ENCODE measurements around the gene DENND5B.
A peak's percentile ranks its signal among the peaks of the same experiment; 100 is the strongest.
"Not testable (repeated sequence)": the region's sequence is repeated elsewhere in the genome, so short reads cannot be mapped to it uniquely, and the experiment has no call there.

DENND5B gene

DNA sequence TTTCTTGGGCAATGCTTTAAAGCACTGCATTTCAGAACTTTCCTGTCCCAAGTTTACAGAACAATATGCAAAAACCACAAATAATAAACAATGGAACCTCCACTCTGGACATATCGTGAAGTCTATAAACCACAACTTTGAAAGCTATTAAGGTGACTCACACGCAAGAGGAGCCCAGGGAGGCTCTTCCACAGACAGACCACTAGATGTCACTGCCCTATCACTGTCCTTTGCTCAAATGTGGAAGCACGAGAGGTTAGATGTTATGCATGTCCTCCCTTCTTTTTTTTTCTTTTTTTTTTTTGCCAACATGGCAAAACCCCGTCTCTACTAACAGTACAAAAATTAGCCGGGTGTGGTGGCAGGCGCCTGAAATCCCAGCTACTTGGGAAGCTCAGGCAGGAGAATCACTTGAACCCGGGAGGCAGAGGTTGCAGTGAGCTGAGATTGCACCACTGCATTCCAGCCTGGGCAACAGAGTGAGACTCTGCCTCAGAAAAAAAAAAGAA is 187.8 kb downstream of the DENND5B start:
- FAIRE-seq, result peak; percentile 98
- DNase-seq (ENCODE audit: insufficient read length, low spot score), result peak; percentile 52

- no peak for FAIRE-seq
- DNase-seq (ENCODE audit: insufficient read length, low spot score), result no peak
Measured at GRCh38 chr12:31393004-31393550, 197.9 kb downstream of the DENND5B start.

GRCh38 chr12:31390991-31391390 is 199.9 kb downstream of the DENND5B start:
- FAIRE-seq, result no peak
- no peak for DNase-seq (ENCODE audit: insufficient read length, low spot score)

DNA sequence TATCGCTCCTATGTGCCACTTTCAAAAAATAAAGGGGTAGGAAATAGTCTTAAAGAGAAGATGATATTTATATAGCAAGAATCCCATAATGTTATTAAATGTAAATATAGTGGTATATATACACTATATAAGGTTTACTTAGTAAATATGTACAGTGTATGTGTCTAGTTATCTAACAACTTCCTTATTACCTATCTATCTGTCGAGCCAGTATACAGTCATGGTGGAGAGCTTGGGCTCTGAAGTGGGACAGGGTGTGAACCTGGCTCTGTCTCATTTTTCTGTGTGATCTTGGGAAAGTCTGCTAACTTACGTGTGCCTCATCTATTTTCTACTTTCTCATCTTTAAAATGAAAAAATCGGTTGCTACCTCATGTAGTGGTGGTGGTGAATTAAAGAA is 202.2 kb downstream of the DENND5B start:
- no peak for FAIRE-seq
- DNase-seq (ENCODE audit: insufficient read length, low spot score), result no peak

- FAIRE-seq, result no peak
- no peak for DNase-seq (ENCODE audit: insufficient read length, low spot score)
Measured at GRCh38 chr12:31387466-31387865, 203.5 kb downstream of the DENND5B start.

GRCh38 chr12:31387011-31387410 is 203.9 kb downstream of the DENND5B start:
- FAIRE-seq, result no peak
- DNase-seq (ENCODE audit: insufficient read length, low spot score), result no peak

DNA sequence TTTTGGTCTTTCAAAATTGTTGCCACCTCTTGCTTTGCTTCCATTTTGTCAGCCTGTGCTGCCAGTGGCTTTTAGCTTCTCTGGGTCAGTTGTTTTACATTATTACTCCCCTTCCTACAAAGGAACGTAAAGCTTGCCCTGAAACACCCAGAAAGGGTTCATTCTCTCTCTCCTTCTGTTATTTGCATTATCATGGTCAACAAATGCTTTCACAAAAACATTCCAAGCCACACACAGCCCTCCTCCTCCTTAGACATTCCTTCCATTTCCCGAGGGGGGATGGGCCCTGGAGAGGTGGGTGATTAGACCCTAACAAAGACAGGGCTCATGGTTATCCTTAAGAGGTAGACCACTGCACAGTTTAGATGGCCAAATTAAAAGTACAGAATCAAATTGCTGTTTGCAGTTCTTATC is 204.6 kb downstream of the DENND5B start:
- DNase-seq (ENCODE audit: insufficient read length, low spot score) (no peak), FAIRE-seq (no peak)

DNA sequence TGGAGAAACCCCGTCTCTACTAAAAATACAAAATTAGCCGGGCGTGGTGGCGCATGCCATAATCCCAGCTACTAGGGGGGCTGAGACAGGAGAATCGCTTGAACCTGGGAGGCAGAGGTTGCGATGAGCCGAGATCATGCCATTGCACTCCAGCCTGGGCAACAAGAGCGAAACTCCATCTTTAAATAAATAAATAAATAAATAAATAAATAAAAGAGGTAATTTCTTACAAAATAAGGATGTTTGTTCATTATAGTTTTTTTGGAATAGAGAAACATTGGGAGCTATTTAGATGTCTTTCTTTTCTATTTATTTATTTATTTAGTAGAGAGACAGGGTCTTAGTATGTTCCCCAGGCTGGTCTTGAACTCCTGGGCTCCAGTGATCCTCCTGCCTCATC is 213.7 kb downstream of the DENND5B start:
- not testable (repeated sequence) for FAIRE-seq; DNase-seq (ENCODE audit: insufficient read length, low spot score)

DNA sequence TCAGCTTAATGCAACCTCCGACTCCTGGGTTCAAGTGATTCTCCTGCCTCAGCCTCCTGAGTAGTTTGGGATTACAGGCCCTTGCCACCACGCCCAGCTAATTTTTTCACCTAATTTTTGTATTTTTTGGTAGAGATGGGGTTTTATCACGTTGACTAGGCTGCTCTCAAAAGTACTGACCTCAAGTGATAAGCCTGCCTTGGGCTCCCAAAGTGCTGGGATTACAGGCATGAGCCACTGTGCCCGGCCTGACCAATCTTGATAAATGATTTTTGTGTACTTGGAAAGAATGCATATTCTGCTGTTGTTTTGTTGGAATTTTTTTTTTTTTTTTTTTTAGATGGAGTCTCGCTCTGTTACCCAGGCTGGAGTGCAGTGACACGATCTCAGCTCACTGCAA is 215.5 kb downstream of the DENND5B start:
- DNase-seq (ENCODE audit: insufficient read length, low spot score); FAIRE-seq: not testable (repeated sequence)

DNA sequence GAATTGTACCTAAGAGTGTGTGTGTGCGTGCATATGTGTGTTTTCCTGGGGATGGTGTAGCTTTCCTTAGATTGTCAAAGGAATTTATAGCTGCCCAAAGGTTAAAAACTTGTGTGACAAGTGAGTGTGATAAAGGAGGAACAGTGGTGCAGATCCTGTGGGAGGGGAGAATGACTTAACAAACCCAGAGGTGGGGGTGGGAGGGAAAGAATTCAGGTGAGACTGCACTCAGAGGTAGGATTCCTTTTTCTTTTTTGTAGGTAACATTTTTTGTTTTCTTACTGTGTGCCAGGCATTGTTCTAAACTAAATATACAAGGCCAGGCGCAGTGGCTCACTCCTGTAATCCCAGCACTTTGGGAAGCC is 219.7 kb downstream of the DENND5B start:
- no peak for FAIRE-seq
- no peak for DNase-seq (ENCODE audit: insufficient read length, low spot score)

- no peak for FAIRE-seq
Measured at GRCh38 chr12:31370531-31371255, 220.2 kb downstream of the DENND5B start.

GRCh38 chr12:31369712-31370521 is 221.0 kb downstream of the DENND5B start:
- FAIRE-seq, result no peak
- DNase-seq (ENCODE audit: insufficient read length, low spot score), result no peak

More at GRCh38 chr12:31370531-31371255, 220.2 kb downstream of the DENND5B start:
- DNase-seq (ENCODE audit: insufficient read length, low spot score), result no peak

GRCh38 chr12:31368666-31369361 is 222.1 kb downstream of the DENND5B start:
- FAIRE-seq, result no peak

DNA sequence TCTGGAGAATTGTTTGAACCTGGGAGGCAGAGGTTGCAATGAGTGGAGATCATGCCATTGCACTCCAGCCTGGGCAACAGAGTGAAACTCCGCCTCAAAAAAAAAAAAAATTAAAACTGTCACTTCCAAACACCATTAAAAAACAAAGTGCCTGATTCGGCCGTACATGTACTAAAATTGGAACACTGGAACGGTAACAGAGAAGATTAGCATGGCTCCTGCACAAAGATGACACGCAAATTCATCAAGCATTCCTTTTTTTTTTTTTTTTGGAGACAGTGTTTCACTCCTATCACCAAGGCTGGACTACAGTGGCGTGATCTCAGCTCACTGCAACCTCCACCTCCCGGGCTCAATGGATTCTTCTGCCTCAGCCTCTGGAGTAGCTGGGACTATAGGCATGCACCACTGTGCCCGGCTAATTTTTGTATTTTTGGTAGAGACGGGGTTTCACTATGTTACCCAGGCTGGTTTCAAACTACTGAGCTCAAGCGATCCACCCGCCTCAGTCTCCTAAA is 224.8 kb downstream of the DENND5B start:
- no peak for FAIRE-seq

More at GRCh38 chr12:31368666-31369361, 222.1 kb downstream of the DENND5B start:
- DNase-seq (ENCODE audit: insufficient read length, low spot score), result no peak

DNA sequence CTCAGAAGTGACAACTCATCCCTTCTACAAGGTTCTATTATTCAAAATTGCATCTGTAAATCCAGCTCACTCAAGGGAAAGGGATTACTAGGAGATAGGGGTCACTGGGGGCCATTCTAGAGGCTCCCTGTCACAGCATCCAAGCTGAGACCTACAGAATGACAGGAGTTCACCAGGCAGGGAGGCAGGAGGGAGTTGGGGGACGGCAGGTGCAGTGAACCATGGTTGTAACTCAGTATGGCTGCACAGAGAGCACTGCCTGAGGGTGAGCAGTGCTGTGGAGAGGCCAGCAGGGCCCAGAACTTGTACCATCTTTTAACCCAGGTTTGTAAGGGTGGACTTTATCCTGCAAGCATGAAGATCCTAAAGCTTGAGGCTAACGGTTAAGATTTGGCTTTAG is 227.1 kb downstream of the DENND5B start:
- no peak for DNase-seq (ENCODE audit: insufficient read length, low spot score)
- FAIRE-seq, result no peak

More for the DNA sequence above, 224.8 kb downstream of the DENND5B start:
- DNase-seq (ENCODE audit: insufficient read length, low spot score), result no peak

DNA sequence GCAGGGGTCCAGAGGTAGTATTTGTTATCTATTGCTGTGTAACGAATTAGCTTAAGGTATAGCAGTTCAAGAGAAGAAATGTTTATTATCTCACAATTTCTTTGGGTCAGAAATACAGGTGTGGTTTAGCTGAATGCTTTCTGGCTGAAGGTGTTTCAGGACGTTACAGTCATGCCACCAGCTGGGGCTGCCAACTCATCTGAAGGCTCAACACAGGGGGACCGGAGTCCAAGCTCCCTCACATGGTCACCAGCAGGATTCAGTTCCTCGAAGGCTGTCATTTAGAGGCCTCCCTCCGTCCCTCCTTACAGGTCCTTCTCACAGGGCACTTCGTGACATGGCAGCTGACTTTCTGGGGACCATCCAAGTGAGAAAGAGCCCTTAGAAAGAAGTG is 227.5 kb downstream of the DENND5B start:
- FAIRE-seq, result no peak
- DNase-seq (ENCODE audit: insufficient read length, low spot score), result no peak

DNA sequence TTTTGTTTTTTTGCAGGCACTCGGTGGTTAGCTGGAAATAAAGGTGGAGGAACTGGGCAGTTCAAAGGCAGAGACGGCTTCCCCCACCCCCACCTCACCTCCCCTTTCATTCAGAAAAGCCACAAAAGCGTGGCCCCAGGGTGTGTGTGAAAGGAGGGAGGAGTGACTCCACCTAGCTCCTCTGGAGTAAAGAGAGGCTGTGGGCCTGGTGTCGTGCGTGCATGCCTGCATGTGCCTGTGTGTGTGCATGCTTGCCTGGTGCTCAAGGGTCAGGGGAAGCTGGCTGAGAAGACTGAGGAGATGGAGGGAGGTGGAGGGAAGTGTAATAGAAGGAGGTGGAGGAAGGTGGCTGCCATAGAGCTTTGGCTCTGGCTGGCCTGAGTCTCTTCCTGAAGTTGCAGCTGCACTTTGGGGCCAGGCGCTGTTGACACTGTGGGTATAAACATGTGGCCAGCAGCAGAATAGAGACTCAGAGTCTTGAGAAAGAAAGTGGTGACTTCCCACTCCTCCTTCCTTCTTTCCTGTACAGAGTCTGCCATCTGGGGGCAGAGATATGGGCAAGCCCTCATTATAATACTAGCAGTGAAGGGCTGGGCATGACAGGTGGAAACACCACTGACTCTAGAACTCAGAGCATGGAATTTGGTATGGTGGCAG is 228.0 kb downstream of the DENND5B start:
- DNase-seq (ENCODE audit: insufficient read length, low spot score), result peak; percentile 28

GRCh38 chr12:31362115-31362758 is 228.7 kb downstream of the DENND5B start:
- DNase-seq (ENCODE audit: insufficient read length, low spot score), result no peak
- FAIRE-seq, result peak; percentile 89

More for the DNA sequence above, 228.0 kb downstream of the DENND5B start:
- FAIRE-seq, result peak; percentile 69

GRCh38 chr12:31361730-31362114 is 229.2 kb downstream of the DENND5B start:
- FAIRE-seq, result no peak
- DNase-seq (ENCODE audit: insufficient read length, low spot score), result no peak

DNA sequence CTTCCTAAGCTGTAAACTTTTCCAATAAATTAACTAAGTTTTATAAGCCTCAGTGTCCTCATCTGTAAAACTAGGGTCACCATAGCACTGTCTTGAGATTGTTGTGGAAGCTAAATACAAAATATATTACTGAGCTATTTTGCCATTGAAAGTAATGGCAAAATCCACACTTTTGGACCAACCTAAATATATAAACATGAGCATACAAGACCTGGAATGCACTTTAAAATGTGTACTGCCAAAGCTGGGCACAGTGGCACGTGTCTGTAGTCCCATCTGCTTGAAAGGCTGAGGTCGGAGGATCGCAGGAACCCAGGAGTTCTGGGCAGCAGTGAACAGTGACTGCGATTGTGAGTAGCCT is 235.2 kb downstream of the DENND5B start:
- FAIRE-seq, result no peak
- DNase-seq (ENCODE audit: insufficient read length, low spot score), result no peak

Data from GM19239 (cell line).